ENCODE measurements around the gene ACTR3C. TPM values are rescaled to one million over a fixed set of nuclear protein-coding genes. Genes with fewer than 3 reads are reported as not detected.

The ACTR3C gene
- total and polyA plus RNA-seq, 9 donors, result 1.6 to 11.3 (median 5.7) TPM

DNA sequence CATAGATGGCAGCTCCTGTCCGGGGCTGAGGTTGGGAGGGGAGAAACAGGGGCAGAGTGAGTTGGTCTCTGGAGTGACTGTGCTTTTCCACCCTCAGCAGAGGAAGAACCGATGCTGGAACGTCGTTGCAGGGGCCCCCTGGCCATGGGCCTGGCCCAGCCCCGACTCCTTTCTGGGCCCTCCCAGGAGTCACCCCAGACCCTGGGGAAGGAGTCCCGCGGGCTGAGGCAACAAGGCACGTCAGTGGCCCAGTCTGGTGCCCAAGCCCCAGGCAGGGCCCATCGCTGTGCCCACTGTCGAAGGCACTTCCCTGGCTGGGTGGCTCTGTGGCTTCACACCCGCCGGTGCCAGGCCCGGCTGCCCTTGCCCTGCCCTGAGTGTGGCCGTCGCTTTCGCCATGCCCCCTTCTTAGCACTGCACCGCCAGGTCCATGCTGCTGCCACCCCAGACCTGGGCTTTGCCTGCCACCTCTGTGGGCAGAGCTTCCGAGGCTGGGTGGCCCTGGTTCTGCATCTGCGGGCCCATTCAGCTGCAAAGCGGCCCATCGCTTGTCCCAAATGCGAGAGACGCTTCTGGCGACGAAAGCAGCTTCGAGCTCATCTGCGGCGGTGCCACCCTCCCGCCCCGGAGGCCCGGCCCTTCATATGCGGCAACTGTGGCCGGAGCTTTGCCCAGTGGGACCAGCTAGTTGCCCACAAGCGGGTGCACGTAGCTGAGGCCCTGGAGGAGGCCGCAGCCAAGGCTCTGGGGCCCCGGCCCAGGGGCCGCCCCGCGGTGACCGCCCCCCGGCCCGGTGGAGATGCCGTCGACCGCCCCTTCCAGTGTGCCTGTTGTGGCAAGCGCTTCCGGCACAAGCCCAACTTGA, 48.0 kb upstream of the ACTR3C start:
- Histone ChIP-seq H3K27ac (no peak overlapping the region), H3K36me3 (no peaks in the 10 kb centered on the region), H3K27me3 (no peaks in the 10 kb centered on the region), H3K4me1 (ENCODE audit: insufficient read depth) (peaks cover 6% of the 10 kb centered on the region), H3K4me3 (no peak overlapping the region), H3K9me3 (no peaks in the 10 kb centered on the region)
- no peak for DNase-seq
- TF ChIP-seq, protein P1, sequence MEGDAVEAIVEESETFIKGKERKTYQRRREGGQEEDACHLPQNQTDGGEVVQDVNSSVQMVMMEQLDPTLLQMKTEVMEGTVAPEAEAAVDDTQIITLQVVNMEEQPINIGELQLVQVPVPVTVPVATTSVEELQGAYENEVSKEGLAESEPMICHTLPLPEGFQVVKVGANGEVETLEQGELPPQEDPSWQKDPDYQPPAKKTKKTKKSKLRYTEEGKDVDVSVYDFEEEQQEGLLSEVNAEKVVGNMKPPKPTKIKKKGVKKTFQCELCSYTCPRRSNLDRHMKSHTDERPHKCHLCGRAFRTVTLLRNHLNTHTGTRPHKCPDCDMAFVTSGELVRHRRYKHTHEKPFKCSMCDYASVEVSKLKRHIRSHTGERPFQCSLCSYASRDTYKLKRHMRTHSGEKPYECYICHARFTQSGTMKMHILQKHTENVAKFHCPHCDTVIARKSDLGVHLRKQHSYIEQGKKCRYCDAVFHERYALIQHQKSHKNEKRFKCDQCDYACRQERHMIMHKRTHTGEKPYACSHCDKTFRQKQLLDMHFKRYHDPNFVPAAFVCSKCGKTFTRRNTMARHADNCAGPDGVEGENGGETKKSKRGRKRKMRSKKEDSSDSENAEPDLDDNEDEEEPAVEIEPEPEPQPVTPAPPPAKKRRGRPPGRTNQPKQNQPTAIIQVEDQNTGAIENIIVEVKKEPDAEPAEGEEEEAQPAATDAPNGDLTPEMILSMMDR (IDR thresholded peaks at IDR 0.05), result no peak
- TF ChIP-seq EP300 (IDR thresholded peaks at IDR 0.05) (no peak), POLR2A (IDR thresholded peaks at IDR 0.05) (no peak)
- whole genome bisulfite sequencing, 3 donors, result 78 to 83% (median 79%) methylated on average over 48 of the region's 48 CpGs
- intact Hi-C loops (cut with DNase I), result no loop called here

DNA sequence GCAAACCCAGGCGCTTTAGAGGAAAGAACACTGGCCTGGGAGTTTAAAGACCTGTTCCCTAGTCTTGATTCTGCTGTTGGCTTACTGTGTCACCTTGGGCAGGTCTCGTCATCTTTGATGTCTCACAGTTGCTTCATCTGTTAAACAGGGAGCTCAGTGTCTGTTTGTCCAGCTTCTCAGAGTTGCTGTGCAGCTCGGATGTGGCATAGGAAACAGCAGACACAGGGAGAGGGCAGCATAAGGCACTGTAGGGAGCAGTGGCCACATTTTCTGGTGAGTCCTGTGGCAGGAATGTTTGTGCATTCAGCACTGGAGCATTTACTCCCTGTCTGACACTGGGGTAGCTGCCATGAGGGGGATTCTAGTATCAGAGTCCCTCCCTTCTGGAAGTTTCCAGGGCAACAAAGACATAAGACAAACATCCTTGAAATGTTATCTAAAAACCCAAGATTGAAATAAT, 47.3 kb upstream of the ACTR3C start:
- TF ChIP-seq EP300 (IDR thresholded peaks at IDR 0.05) (no peak), POLR2A (IDR thresholded peaks at IDR 0.05) (no peak)
- TF ChIP-seq, protein P1 (IDR thresholded peaks at IDR 0.05), result no peak
- Histone ChIP-seq H3K4me3 (no peak overlapping the region), H3K4me1 (ENCODE audit: insufficient read depth) (peaks cover 6% of the 10 kb centered on the region), H3K36me3 (no peaks in the 10 kb centered on the region), H3K9me3 (no peaks in the 10 kb centered on the region), H3K27me3 (no peaks in the 10 kb centered on the region), H3K27ac (no peak overlapping the region)
- 47 to 66% (median 51%) methylated on average over 3 of the region's 3 CpGs for WGBS, 3 donors
- DNase-seq, result no peak
- intact Hi-C loops (cut with DNase I), result no loop called here

DNA sequence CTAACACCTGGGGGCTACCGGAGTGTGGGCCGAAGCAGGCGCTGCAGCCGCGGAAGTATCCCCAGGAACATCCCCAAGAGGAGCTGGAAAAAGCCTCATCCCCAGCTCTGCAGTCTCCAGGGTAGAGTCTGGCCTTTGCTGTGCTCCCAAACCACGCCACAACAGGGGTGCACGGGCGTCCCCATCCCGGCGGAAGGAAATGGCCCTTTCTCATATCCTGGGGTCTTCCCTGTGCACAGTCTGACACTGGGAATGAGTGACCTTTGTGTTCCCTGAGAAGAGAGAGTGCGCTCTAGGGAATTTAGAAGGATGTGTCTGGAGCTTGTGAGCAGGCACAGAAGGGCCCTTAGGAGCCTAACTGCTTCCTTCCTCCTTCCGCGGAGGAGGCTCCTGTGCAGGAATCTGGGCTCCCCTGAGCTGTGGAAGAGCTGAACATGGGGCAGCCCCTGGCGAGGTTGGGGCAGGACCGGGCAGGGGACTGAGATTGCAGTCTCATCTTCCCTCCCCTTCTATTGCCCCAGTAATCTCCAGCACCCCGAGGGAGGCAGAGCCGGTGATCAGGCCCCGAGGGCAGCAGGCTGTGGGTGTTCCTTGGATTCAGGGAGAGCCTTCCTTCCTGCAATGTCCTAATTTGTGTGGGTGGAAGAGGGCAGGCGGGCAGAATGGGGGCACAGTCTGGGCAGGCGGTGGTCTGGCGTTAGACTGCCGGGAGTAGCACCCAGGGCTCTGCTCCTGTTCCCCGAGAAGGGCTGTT, 46.6 kb upstream of the ACTR3C start:
- no peak for DNase-seq
- WGBS, 3 donors, result 19 to 32% (median 24%) methylated on average over 23 of the region's 23 CpGs
- Histone ChIP-seq H3K4me3 (peak overlapping the region; percentile 88), H3K27ac (peak overlapping the region; percentile 85 to 95), H3K27me3 (no peaks in the 10 kb centered on the region), H3K9me3 (no peaks in the 10 kb centered on the region), H3K4me1 (ENCODE audit: insufficient read depth) (peaks cover 6% of the 10 kb centered on the region), H3K36me3 (no peaks in the 10 kb centered on the region)
- intact Hi-C loops (cut with DNase I), result loop anchor here in 1 of 4 donors (5.0 kb wide), 1 partner anchor 498 kb away; the partner anchor contains the start of gene ATP6V0E2
- TF ChIP-seq, protein P1 (IDR thresholded peaks at IDR 0.05), result no peak
- no peak for TF ChIP-seq EP300 (IDR thresholded peaks at IDR 0.05)
- no peak for TF ChIP-seq POLR2A (IDR thresholded peaks at IDR 0.05)

DNA sequence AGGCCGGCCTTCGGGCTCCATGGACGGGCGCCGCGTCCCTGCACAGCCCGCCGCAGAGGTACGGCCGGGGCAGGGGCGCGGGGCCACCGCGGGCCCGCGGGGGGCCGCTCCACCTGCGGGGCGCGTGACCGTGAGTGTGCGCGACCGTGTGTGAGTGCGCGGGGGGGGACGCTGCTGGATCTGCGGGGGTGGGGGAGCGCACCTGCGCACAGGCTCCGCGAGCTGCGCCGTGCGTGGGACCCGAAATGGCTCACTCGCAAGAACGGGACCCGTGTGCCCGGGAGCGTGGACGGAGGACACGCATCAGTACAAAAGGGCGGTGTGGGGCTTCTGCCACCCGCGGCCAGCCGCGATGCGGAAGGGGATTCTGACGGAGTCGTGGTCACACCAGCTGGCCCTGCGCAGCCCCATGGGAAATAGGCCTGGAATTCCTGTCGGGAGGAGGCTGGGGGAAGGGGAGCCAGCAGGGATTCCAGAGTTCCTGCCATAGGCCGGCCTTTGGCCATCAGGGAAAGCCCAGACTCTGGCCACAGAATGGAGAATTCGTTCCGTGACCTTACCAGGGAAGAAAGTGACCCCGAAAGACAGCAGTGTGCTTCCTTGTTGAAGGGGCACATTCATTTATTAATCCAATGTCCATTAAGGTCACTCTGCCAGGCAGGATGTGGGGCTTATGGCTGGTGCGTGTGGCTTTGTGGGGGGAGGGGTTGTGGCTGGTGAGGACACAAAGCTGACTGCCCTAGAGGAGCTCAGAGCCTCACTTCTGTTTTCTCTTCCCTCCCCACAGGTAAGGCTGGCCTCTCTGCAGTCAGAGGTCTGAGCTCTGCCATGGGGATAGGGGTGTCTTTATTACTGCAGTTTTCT, 45.8 kb upstream of the ACTR3C start:
- Histone ChIP-seq H3K27ac (peak overlapping the region; percentile 85 to 95), H3K36me3 (no peaks in the 10 kb centered on the region), H3K27me3 (no peaks in the 10 kb centered on the region), H3K9me3 (no peaks in the 10 kb centered on the region), H3K4me3 (peak overlapping the region; percentile 88), H3K4me1 (ENCODE audit: insufficient read depth) (peaks cover 6% of the 10 kb centered on the region)
- TF ChIP-seq POLR2A (IDR thresholded peaks at IDR 0.05), result no peak
- TF ChIP-seq EP300 (IDR thresholded peaks at IDR 0.05), result no peak
- TF ChIP-seq, protein P1 (IDR thresholded peaks at IDR 0.05), result no peak
- 0 to 2% (median 1%) methylated on average over 8 to 58 of the region's 58 CpGs for WGBS, 3 donors
- intact Hi-C loops (cut with DNase I), result loop anchor here in 1 of 4 donors (5.0 kb wide), 1 partner anchor 497 kb away; the partner anchor contains the start of gene ATP6V0E2
- DNase-seq, result peak; percentile 52 to 72 (median 68)
